Keratinocyte (primary cell): ENCODE data around the gene NT5DC1.

Experiments used
- EZH2 ChIP-seq: IDR thresholded peaks from one replicate; pipeline ENCODE4 v1.6.1; 2012; ENCODE audit warnings: inconsistent platforms, mild to moderate bottlenecking, low read length, moderate library complexity
- TF ChIP-seq, protein P1 (sequence below), 3 experiments: IDR thresholded peaks in 1 of 3; conservative IDR thresholded peaks in 1 of 3; optimal IDR thresholded peaks in 1 of 3; 2 replicates in 2 of 3; 3 replicates in 1 of 3; pipeline versions ENCODE3 to v1.5.1; 2011; ENCODE audit warnings: low read length in 3 of 3, mild to moderate bottlenecking in 3 of 3, moderate library complexity in 2 of 3, control low read depth in 1 of 3, inconsistent platforms in 1 of 3; ENCODE audit not compliant: insufficient read depth in 2 of 3; ENCODE audit errors: extremely low read depth in 1 of 3

DNA sequence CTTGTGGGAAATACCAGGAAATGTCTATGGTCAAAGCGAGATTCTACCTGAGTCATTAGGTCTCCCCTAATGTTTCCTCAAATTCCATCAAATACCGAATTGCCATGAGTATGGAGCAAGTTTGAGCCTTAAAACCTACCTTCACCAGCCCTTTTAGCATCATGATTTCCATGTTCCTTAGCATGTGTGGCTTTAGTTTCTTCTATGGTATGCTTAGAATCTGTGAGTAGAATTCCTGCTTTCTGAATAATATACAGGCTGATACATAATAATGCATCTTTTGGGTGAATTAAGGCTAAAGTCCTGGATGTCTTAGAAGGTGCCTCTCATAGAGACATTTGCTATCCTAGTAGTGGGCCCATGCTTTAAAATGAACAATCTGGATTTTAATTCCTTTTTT is 121.3 kb downstream of the NT5DC1 start:
- TF ChIP-seq, protein P1, sequence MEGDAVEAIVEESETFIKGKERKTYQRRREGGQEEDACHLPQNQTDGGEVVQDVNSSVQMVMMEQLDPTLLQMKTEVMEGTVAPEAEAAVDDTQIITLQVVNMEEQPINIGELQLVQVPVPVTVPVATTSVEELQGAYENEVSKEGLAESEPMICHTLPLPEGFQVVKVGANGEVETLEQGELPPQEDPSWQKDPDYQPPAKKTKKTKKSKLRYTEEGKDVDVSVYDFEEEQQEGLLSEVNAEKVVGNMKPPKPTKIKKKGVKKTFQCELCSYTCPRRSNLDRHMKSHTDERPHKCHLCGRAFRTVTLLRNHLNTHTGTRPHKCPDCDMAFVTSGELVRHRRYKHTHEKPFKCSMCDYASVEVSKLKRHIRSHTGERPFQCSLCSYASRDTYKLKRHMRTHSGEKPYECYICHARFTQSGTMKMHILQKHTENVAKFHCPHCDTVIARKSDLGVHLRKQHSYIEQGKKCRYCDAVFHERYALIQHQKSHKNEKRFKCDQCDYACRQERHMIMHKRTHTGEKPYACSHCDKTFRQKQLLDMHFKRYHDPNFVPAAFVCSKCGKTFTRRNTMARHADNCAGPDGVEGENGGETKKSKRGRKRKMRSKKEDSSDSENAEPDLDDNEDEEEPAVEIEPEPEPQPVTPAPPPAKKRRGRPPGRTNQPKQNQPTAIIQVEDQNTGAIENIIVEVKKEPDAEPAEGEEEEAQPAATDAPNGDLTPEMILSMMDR (optimal IDR thresholded peaks at IDR 0.05 in 1 of 3, IDR thresholded peaks at IDR 0.05 in 1 of 3, conservative IDR thresholded peaks at IDR 0.05 in 1 of 3; ENCODE audit: extremely low read depth in 1 of 3, insufficient read depth in 2 of 3, low read length in 3 of 3), result no peak
- no peak for TF ChIP-seq EZH2
